Measurements from ENCODE around the gene TATDN3.
"Not testable (repeated sequence)": the region's sequence is repeated elsewhere in the genome, so short reads cannot be mapped to it uniquely, and the experiment has no call there.

The TATDN3 gene

GRCh38 chr1:212775241-212775640, 16.5 kb upstream of the TATDN3 start:
- DNase-seq (ENCODE audit: low spot score), result no peak

DNA sequence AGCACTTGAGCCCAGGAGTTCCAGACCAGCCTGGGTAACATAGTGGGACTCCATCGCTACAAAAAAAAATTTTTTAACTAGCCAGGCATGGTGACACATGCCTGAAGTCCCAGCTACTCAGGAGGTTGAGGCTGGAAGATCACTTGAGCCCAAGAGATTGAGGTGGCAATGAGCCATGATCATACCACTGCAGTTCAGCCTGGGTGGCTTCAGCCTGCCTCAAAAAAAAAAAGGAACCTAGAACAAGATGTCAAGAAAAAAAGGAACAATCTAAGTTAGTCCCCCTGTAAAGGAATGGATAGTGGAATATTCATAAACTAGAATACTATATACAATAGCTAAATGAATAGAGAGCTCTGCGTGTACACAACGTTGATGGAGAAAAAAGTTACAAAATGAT, 14.5 kb upstream of the TATDN3 start:
- no peak for DNase-seq (ENCODE audit: low spot score)

DNA sequence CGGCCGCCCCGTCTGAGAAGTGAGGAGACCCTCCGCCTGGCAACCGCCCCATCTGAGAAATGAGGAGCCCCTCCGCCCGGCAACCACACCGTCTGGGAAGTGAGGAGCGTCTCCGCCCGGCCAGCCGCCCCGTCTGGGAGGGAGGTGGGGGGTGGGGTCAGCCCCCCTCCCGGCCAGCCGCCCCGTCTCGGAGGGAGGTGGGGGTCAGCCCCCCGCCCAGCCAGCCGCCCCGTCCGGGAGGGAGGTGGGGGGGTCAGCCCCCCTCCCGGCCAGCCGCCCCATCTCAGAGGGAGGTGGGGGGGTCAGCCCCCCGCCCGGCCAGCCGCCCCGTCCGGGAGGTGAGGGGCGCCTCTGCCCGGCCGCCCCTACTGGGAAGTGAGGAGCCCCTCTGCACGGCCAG, 12.6 kb upstream of the TATDN3 start:
- not testable (repeated sequence) for DNase-seq (ENCODE audit: low spot score)

GRCh38 chr1:212780759-212781158, 10.9 kb upstream of the TATDN3 start:
- no peak for DNase-seq (ENCODE audit: low spot score)

- DNase-seq (ENCODE audit: low spot score), result no peak
Measured at GRCh38 chr1:212781225-212781624, 10.5 kb upstream of the TATDN3 start.

DNA sequence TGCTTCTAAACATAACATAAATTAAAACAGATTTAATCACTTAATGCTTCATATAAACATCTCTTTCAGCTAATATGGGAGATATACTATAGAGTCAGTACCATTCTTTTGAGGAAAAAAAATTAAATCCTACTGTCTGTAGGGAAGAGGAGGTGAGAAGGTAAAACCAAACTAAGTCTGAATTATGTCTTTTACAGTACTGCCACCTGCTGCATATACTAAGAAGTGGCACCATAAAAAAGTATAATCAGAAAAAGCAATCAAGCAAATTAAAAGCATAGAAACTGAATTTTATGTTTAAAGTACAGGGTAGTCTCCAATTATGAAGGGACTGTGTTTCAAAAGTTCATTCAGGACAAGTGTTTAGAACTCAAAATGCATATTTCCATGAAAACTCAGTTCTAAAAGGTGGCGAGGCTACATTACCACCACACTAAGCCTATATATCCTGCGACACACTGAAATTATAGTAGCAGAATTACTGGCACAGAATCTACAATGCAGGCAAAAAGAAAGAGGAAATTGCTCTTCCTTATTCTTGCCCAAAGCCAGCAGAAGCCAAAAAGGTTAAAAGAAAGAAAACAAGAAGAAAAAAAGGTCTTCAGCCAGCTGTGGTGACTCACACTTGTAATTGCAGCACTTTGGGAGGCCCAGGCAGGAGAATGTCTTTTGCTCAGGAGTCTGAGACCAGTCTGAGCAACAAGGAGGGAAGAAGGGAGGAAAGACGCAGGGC, 9.1 kb upstream of the TATDN3 start:
- DNase-seq (ENCODE audit: low spot score), result no peak

GRCh38 chr1:212783976-212784375, 7.7 kb upstream of the TATDN3 start:
- DNase-seq (ENCODE audit: low spot score), result no peak

GRCh38 chr1:212785871-212786270, 5.8 kb upstream of the TATDN3 start:
- DNase-seq (ENCODE audit: low spot score), result no peak

- peak; percentile 27 for DNase-seq (ENCODE audit: low spot score)
Measured at GRCh38 chr1:212791261-212791675, 426 bp upstream of the TATDN3 start.

- DNase-seq (ENCODE audit: low spot score), result no peak
Measured at GRCh38 chr1:212792396-212792908, 758 bp downstream of the TATDN3 start.

DNA sequence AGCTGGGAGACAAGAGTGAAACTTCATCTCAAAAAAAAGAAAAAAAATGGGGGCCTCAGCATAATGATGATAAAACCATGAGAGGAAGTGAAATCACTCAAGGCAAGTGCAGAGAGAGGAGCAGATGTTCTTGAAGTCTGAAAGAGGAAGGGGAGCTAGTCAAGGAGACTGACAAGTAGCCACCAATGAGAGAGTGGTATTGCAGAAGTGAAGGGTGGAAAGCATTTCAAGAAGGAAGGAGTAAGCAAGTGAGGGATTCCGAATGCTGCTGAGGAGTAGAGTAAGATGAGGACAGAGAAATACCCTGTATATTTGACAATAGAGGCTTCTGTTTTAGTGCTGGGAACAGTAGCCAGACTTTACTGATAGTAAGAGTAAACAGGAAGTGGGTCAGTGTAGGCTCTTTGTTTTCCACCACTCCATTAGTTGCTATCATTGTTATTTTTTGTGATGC, 2.9 kb downstream of the TATDN3 start:
- no peak for DNase-seq (ENCODE audit: low spot score)

GRCh38 chr1:212797681-212798080, 6.0 kb downstream of the TATDN3 start:
- DNase-seq (ENCODE audit: low spot score), result no peak

GRCh38 chr1:212805767-212806166, 14.1 kb downstream of the TATDN3 start:
- no peak for DNase-seq (ENCODE audit: low spot score)

- no peak for DNase-seq (ENCODE audit: low spot score)
Measured at GRCh38 chr1:212814537-212815334, 23.0 kb downstream of the TATDN3 start.

GRCh38 chr1:212816567-212817278, 25.0 kb downstream of the TATDN3 start:
- DNase-seq (ENCODE audit: low spot score), result no peak

DNA sequence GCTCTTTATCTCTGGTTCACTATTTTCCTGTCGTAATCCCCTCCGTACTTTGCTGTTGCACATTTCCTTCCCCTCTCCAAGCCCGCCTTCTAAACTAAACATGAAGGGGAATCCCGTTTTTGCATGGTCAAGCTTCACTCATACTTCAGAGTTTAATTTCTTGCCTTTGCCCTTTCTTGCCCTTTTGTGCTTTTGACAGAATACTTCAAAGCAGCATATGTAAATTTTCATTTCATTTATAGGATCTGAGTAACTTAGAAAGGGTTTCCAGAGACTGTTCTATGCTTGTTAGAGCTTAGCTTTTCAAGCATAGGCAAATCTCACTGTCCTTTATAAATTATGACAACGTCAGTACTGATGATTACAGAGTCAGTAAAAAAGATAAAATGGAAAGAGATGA, 28.0 kb downstream of the TATDN3 start:
- DNase-seq (ENCODE audit: low spot score), result no peak

DNA sequence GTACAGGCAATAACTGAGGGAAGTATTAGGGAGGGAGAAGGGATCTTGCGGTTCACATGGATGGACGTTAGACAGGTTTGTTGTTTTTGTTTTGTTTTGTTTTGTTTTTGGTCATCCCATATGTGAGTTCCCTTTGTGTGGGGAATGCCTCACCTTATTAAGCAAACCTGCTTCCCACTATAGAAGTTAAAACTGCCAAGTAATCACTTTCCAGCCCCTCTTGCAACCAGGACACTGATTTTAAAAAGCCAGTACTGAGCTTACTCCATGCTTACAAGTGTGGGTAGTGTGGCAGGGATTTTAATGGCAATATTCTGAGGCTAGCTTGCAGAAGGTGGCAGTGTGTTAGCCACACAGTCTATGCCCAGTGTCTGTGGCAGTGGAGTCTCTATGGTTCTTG, 29.3 kb downstream of the TATDN3 start:
- DNase-seq (ENCODE audit: low spot score), result no peak

- DNase-seq (ENCODE audit: low spot score), result no peak
Measured at GRCh38 chr1:212822956-212823355, 31.3 kb downstream of the TATDN3 start.

DNA sequence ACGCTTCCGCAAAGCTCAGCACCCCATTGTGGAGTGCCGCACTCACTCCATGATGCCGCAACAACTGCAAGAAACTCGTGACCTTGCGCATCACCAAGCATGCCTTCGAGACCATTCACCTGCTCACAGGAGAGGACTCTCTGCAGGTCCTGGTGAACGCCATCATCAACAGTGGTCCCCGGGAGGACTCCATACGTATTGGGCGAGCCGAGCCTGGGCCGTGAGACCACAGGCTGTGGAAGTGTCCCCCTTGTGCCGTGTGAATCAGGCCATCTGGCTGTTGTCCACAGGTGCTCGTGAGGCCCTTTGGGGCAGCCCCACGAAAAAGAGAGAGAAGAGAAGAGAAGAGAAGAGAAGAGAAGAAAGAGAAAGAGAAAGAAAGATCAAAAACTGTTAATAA, 32.5 kb downstream of the TATDN3 start:
- DNase-seq (ENCODE audit: low spot score), result no peak

DNA sequence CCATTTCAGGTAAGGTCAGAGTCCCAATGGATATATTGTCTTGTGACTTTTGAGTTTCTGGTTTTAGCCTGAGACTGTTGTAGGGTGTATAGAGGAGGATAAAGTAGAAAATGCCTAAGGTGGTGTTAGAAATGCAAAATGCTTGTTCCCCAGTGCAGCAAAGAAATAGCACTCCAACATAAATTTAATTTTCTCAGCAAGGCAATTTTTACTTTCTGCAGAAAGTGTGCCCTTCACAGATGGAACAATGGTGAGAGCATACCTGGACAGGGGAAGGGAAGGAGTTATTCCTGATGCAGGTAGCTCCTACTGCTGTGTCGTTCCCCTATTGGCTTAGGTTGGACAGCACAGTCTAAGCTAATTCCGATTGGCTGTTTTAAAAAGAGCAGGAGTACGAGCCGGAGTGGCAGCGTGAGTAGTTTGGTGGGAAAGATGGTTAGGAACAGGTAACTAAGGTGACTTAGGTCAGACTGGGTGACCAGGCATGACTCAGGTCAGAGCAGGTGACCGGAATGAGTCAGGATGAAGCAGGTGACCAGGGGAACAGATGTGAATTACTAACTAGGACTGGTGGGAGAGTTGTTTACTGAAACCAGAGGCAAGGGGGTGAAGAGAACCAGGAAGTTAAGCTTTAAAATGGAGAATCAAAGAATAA, 34.2 kb downstream of the TATDN3 start:
- no peak for DNase-seq (ENCODE audit: low spot score)

- no peak for DNase-seq (ENCODE audit: low spot score)
Measured at GRCh38 chr1:212827171-212827776, 35.6 kb downstream of the TATDN3 start.
